HepG2 (cell line): ENCODE measurements around the gene RPL18. TPM values are rescaled to one million over a fixed set of nuclear protein-coding genes. Genes with fewer than 3 reads are reported as not detected.

ENCODE experiments used
- BCL6 ChIP-seq: IDR thresholded peaks from 2 replicates; pipeline ENCODE4 v1.6.1; 2016; ENCODE audit warnings: missing genetic modification reagents, missing compliant biosample characterization
- IRX3 ChIP-seq: sonication (generic); formaldehyde crosslinking; IDR thresholded peaks from 2 replicates; pipeline ENCODE4 v1.8.1; 2023; ENCODE audit warnings: mild to moderate bottlenecking, low read depth, missing genetic modification reagents, borderline replicate concordance
- MIER2 ChIP-seq: IDR thresholded peaks from 2 replicates; pipeline ENCODE4 v1.6.1; 2016; ENCODE audit warnings: missing biosample characterization, missing genetic modification reagents
- PCBP1 ChIP-seq: fragments of 200-400 bp; formaldehyde crosslinking; IDR thresholded peaks from 2 replicates; pipeline ENCODE4 v1.6.1; 2017; ENCODE audit warnings: mild to moderate bottlenecking, low read depth, low read length, borderline replicate concordance
- RFX3 ChIP-seq: IDR thresholded peaks from 2 replicates; pipeline ENCODE4 v1.6.1; 2016; ENCODE audit warnings: missing biosample characterization, missing genetic modification reagents
- XBP1 ChIP-seq: sonication (generic); formaldehyde crosslinking; IDR thresholded peaks from 2 replicates; pipeline ENCODE4 v1.5.0; 2020; ENCODE audit warnings: missing genetic modification reagents
- ZBTB20 ChIP-seq: sonication (generic); formaldehyde crosslinking; IDR thresholded peaks from 2 replicates; pipeline ENCODE4 v1.8.1; 2023; ENCODE audit warnings: missing genetic modification reagents, low read depth, mild to moderate bottlenecking, borderline replicate concordance
- polyA plus RNA-seq, 8 experiments: library from polyadenylated mRNA; depleted of rRNA in 3 of 8; stranded (reverse) in 7 of 8; unstranded in 1 of 8; fragments of >200 nt; fragmentation: Illumina TruSeq in 4 of 8; extraction: Trizol in 4 of 8; gene quantifications; 2 replicates each; pipeline versions ENCODE4 v1.2.1 to v1.2.3, GENCODE V29; 2011 to 2016; ENCODE audit warnings: low read depth in 4 of 8, missing spikeins in 1 of 8, mixed read lengths in 1 of 8; ENCODE audit not compliant: insufficient read depth in 1 of 8
- total RNA-seq, 5 experiments: library from RNA; depleted of rRNA; stranded (reverse); fragments of >200 nt; fragmentation: Illumina TruSeq; extraction: Trizol; gene quantifications; 2 replicates each; pipeline ENCODE4 v1.2.3, GENCODE V29; 2016; ENCODE audit warnings: low read depth in 1 of 5
- TF ChIP-seq, protein P1 (sequence below): IDR thresholded peaks from 2 replicates; pipeline ENCODE4 v1.6.1; 2016; ENCODE audit warnings: missing compliant biosample characterization, missing genetic modification reagents, borderline replicate concordance
- TF ChIP-seq, protein P2 (sequence below): sonication (generic); formaldehyde crosslinking; IDR thresholded peaks from 2 replicates; pipeline ENCODE4 v1.5.0; 2020; ENCODE audit warnings: missing genetic modification reagents, mild to moderate bottlenecking, borderline replicate concordance
- TF ChIP-seq, protein P3 (sequence below): sonication (generic); formaldehyde crosslinking; IDR thresholded peaks from 2 replicates; pipeline ENCODE4 v1.4.0; 2020; ENCODE audit warnings: mild to moderate bottlenecking, missing genetic modification reagents, borderline replicate concordance
- TF ChIP-seq, protein P4 (sequence below): sonication (generic); formaldehyde crosslinking; IDR thresholded peaks from 2 replicates; pipeline ENCODE4 v1.4.0; 2020; ENCODE audit warnings: missing genetic modification reagents, borderline replicate concordance
- TF ChIP-seq, protein P5 (sequence below): sonication (generic); formaldehyde crosslinking; IDR thresholded peaks from 2 replicates; pipeline ENCODE4 v1.5.1; 2020; ENCODE audit warnings: missing genetic modification reagents, mild to moderate bottlenecking, borderline replicate concordance
- TF ChIP-seq, protein P6 (sequence below): sonication (generic); formaldehyde crosslinking; IDR thresholded peaks from 2 replicates; pipeline ENCODE4 v1.4.0; 2020; ENCODE audit warnings: missing genetic modification reagents, borderline replicate concordance

Gene RPL18
- total and polyA plus RNA-seq, 2 of the 13 experiments (the other 11 are each of a cell fraction or from before 2014, with no cell fraction given), result 1,485 to 1,639 TPM

DNA sequence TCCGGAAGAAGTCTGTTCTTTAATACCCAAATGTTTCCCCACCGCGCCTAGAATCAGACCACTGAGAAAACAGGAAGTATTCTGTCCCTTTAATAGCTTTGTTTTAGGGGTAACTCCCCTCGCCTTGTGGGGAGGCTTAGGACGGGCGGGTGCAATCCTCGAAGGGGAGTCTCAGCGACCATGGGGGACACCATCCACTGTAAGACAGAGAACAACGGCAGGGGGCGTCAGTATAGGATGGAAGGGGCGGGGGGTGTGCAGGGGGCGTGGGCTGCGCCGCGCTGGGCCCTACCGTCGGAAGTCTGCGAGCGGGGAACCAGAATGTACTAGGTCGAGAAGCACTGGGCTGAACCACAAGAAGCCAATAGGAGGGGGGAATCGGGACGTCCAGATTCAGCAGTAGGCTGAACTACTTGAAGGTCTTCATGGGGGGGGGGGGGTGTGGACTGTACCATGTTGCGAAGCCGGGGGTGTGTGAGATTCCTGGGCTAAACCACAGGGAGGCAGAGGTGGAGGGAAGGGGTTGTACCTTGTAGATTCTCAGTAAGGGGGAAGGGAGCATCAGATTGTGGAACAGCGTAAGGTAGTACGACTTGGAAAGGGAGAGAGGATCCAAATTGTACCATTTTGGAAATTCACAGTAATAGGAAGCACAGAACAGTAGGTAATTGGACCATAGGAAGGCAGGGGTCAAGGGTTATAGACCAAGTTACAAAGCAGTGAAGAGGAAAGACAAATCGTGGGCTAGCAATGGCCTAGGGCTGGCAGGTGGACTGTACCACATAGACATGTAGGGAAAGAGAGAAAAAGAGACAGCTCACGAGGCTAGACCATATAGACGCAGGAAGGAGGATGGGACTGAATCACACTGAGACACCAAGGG is 19.2 kb upstream of the RPL18 start (continued):
- TF ChIP-seq, protein P1, sequence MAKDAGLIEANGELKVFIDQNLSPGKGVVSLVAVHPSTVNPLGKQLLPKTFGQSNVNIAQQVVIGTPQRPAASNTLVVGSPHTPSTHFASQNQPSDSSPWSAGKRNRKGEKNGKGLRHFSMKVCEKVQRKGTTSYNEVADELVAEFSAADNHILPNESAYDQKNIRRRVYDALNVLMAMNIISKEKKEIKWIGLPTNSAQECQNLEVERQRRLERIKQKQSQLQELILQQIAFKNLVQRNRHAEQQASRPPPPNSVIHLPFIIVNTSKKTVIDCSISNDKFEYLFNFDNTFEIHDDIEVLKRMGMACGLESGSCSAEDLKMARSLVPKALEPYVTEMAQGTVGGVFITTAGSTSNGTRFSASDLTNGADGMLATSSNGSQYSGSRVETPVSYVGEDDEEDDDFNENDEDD (CRISPR knock-in tag), result peak; percentile 14; the same call in 1 of the 2 replicates
- TF ChIP-seq, protein P2, sequence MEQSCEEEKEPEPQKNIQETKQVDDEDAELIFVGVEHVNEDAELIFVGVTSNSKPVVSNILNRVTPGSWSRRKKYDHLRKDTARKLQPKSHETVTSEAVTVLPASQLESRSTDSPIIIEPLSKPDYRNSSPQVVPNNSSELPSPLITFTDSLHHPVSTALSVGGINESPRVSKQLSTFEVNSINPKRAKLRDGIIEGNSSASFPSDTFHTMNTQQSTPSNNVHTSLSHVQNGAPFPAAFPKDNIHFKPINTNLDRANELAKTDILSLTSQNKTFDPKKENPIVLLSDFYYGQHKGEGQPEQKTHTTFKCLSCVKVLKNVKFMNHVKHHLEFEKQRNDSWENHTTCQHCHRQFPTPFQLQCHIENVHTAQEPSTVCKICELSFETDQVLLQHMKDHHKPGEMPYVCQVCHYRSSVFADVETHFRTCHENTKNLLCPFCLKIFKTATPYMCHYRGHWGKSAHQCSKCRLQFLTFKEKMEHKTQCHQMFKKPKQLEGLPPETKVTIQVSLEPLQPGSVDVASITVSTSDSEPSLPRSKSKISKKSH (CRISPR knock-in tag), result no peak
- TF ChIP-seq, protein P3, sequence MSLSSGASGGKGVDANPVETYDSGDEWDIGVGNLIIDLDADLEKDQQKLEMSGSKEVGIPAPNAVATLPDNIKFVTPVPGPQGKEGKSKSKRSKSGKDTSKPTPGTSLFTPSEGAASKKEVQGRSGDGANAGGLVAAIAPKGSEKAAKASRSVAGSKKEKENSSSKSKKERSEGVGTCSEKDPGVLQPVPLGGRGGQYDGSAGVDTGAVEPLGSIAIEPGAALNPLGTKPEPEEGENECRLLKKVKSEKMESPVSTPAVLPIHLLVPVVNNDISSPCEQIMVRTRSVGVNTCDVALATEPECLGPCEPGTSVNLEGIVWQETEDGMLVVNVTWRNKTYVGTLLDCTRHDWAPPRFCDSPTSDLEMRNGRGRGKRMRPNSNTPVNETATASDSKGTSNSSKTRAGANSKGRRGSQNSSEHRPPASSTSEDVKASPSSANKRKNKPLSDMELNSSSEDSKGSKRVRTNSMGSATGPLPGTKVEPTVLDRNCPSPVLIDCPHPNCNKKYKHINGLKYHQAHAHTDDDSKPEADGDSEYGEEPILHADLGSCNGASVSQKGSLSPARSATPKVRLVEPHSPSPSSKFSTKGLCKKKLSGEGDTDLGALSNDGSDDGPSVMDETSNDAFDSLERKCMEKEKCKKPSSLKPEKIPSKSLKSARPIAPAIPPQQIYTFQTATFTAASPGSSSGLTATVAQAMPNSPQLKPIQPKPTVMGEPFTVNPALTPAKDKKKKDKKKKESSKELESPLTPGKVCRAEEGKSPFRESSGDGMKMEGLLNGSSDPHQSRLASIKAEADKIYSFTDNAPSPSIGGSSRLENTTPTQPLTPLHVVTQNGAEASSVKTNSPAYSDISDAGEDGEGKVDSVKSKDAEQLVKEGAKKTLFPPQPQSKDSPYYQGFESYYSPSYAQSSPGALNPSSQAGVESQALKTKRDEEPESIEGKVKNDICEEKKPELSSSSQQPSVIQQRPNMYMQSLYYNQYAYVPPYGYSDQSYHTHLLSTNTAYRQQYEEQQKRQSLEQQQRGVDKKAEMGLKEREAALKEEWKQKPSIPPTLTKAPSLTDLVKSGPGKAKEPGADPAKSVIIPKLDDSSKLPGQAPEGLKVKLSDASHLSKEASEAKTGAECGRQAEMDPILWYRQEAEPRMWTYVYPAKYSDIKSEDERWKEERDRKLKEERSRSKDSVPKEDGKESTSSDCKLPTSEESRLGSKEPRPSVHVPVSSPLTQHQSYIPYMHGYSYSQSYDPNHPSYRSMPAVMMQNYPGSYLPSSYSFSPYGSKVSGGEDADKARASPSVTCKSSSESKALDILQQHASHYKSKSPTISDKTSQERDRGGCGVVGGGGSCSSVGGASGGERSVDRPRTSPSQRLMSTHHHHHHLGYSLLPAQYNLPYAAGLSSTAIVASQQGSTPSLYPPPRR, result no peak
- no peak for TF ChIP-seq PCBP1
- TF ChIP-seq BCL6 (CRISPR knock-in tag), result no peak
- TF ChIP-seq, protein P4, sequence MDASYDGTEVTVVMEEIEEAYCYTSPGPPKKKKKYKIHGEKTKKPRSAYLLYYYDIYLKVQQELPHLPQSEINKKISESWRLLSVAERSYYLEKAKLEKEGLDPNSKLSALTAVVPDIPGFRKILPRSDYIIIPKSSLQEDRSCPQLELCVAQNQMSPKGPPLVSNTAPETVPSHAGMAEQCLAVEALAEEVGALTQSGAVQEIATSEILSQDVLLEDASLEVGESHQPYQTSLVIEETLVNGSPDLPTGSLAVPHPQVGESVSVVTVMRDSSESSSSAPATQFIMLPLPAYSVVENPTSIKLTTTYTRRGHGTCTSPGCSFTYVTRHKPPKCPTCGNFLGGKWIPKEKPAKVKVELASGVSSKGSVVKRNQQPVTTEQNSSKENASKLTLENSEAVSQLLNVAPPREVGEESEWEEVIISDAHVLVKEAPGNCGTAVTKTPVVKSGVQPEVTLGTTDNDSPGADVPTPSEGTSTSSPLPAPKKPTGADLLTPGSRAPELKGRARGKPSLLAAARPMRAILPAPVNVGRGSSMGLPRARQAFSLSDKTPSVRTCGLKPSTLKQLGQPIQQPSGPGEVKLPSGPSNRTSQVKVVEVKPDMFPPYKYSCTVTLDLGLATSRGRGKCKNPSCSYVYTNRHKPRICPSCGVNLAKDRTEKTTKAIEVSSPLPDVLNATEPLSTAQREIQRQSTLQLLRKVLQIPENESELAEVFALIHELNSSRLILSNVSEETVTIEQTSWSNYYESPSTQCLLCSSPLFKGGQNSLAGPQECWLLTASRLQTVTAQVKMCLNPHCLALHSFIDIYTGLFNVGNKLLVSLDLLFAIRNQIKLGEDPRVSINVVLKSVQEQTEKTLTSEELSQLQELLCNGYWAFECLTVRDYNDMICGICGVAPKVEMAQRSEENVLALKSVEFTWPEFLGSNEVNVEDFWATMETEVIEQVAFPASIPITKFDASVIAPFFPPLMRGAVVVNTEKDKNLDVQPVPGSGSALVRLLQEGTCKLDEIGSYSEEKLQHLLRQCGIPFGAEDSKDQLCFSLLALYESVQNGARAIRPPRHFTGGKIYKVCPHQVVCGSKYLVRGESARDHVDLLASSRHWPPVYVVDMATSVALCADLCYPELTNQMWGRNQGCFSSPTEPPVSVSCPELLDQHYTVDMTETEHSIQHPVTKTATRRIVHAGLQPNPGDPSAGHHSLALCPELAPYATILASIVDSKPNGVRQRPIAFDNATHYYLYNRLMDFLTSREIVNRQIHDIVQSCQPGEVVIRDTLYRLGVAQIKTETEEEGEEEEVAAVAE (CRISPR knock-in tag), result no peak
- no peak for TF ChIP-seq RFX3 (CRISPR knock-in tag)
- TF ChIP-seq, protein P5, sequence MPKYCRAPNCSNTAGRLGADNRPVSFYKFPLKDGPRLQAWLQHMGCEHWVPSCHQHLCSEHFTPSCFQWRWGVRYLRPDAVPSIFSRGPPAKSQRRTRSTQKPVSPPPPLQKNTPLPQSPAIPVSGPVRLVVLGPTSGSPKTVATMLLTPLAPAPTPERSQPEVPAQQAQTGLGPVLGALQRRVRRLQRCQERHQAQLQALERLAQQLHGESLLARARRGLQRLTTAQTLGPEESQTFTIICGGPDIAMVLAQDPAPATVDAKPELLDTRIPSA, result no peak
- TF ChIP-seq MIER2 (CRISPR knock-in tag), result no peak
- TF ChIP-seq ZBTB20 (CRISPR knock-in tag), result 0 out of 2 replicates have a peak, but pooled peaks have one; percentile 7
- no peak for TF ChIP-seq IRX3
- no peak for TF ChIP-seq XBP1 (CRISPR knock-in tag)
- TF ChIP-seq, protein P6, sequence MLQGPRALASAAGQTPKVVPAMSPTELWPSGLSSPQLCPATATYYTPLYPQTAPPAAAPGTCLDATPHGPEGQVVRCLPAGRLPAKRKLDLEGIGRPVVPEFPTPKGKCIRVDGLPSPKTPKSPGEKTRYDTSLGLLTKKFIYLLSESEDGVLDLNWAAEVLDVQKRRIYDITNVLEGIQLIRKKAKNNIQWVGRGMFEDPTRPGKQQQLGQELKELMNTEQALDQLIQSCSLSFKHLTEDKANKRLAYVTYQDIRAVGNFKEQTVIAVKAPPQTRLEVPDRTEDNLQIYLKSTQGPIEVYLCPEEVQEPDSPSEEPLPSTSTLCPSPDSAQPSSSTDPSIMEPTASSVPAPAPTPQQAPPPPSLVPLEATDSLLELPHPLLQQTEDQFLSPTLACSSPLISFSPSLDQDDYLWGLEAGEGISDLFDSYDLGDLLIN (CRISPR knock-in tag), result peak; percentile 45; the same call in 1 of the 2 replicates
